NCI-H2107 treated with DMSO at 0.1 percent for 48 hours (cell line): ENCODE data around the gene SMCO2.

Experiments used
- DNase-seq: peaks from one replicate; lab custom pipeline; 2025; ENCODE audit not compliant: unreplicated experiment; lab: John Stamatoyannopoulos, UW

The SMCO2 gene

GRCh38 chr12:27446436-27446835, at the start of gene SMCO2:
SMCO2 (plus strand) TSS chr12:27446736; CDS start chr12:27470632, 23,896 bp downstream.
- DNase-seq = no peak

GRCh38 chr12:27398466-27398865, 48.1 kb upstream of the SMCO2 start:
- DNase-seq = no peak

- no peak for DNase-seq
These were observed 47.5 kb upstream of the SMCO2 start for GRCh38 chr12:27399074-27399473.

GRCh38 chr12:27400856-27401354, 45.6 kb upstream of the SMCO2 start:
- no peak for DNase-seq

GRCh38 chr12:27412047-27412446, 34.5 kb upstream of the SMCO2 start:
- no peak for DNase-seq

GRCh38 chr12:27422697-27423096, 23.8 kb upstream of the SMCO2 start:
- DNase-seq = no peak

GRCh38 chr12:27424631-27425230, 21.8 kb upstream of the SMCO2 start:
- DNase-seq = no peak

GRCh38 chr12:27425306-27425705, 21.2 kb upstream of the SMCO2 start:
- DNase-seq = no peak

- no peak for DNase-seq
These were observed 19.6 kb upstream of the SMCO2 start for GRCh38 chr12:27426743-27427487.

GRCh38 chr12:27427824-27428223, 18.7 kb upstream of the SMCO2 start:
- no peak for DNase-seq

- DNase-seq = no peak
These were observed 18.1 kb upstream of the SMCO2 start for GRCh38 chr12:27428466-27428865.

- DNase-seq = no peak
These were observed 16.9 kb upstream of the SMCO2 start for GRCh38 chr12:27429606-27430005.

- DNase-seq = no peak
These were observed 15.4 kb upstream of the SMCO2 start for GRCh38 chr12:27431185-27431584.

GRCh38 chr12:27434673-27435565, 11.6 kb upstream of the SMCO2 start:
- no peak for DNase-seq

- DNase-seq = no peak
These were observed 10.5 kb upstream of the SMCO2 start for GRCh38 chr12:27436029-27436428.

GRCh38 chr12:27436768-27437167, 9.8 kb upstream of the SMCO2 start:
- DNase-seq = no peak

GRCh38 chr12:27437839-27438238, 8.7 kb upstream of the SMCO2 start:
- DNase-seq = no peak

- no peak for DNase-seq
These were observed 1.2 kb downstream of the SMCO2 start for GRCh38 chr12:27447761-27448160.

- no peak for DNase-seq
These were observed 2.5 kb downstream of the SMCO2 start for GRCh38 chr12:27449026-27449425.

GRCh38 chr12:27449893-27450534, 3.5 kb downstream of the SMCO2 start:
- no peak for DNase-seq
